HG03521 (cell line): ENCODE results near the gene MTG2.

ENCODE experiments used
- ATAC-seq: cut with Tn5 transposase; IDR thresholded peaks from one replicate; pipeline ENCODE4 v1.9.1; 2021; ENCODE audit warnings: mild to moderate bottlenecking, moderate library complexity; ENCODE audit not compliant: unreplicated experiment

MTG2 gene

GRCh38 chr20:62219992-62220665, 37.3 kb downstream of the MTG2 start, which contains the start of gene HRH3:
Gene HRH3, minus strand, starts transcription at chr20:62220278. Its CDS starts 308 bp downstream, at chr20:62219970.
- no peak for ATAC-seq

- ATAC-seq: no peak
These were observed 38.1 kb downstream of the MTG2 start for GRCh38 chr20:62220666-62221568.

- no peak for ATAC-seq
These were observed 39.5 kb downstream of the MTG2 start for GRCh38 chr20:62222266-62222850.

- ATAC-seq: no peak
These were observed 40.1 kb downstream of the MTG2 start for GRCh38 chr20:62222972-62223371.

- ATAC-seq: no peak
These were observed 40.7 kb downstream of the MTG2 start for GRCh38 chr20:62223571-62223970.

GRCh38 chr20:62224113-62224855, 41.5 kb downstream of the MTG2 start:
- ATAC-seq: no peak

- no peak for ATAC-seq
These were observed 42.2 kb downstream of the MTG2 start for GRCh38 chr20:62225026-62225425.

GRCh38 chr20:62225820-62226635, 43.2 kb downstream of the MTG2 start:
- no peak for ATAC-seq

GRCh38 chr20:62226707-62227590, 44.1 kb downstream of the MTG2 start:
- no peak for ATAC-seq

GRCh38 chr20:62227591-62227976, 44.8 kb downstream of the MTG2 start:
- ATAC-seq: no peak

- no peak for ATAC-seq
These were observed 45.4 kb downstream of the MTG2 start for GRCh38 chr20:62227977-62228958.

- no peak for ATAC-seq
These were observed 46.2 kb downstream of the MTG2 start for GRCh38 chr20:62228982-62229545.

- no peak for ATAC-seq
These were observed 46.8 kb downstream of the MTG2 start for GRCh38 chr20:62229667-62230066.

GRCh38 chr20:62230276-62230675, 47.4 kb downstream of the MTG2 start:
- no peak for ATAC-seq

GRCh38 chr20:62230696-62231095, 47.9 kb downstream of the MTG2 start:
- no peak for ATAC-seq

- ATAC-seq: no peak
These were observed 48.5 kb downstream of the MTG2 start for GRCh38 chr20:62231292-62231691.

GRCh38 chr20:62232194-62232593, 49.4 kb downstream of the MTG2 start:
- no peak for ATAC-seq
